HG03571 (cell line): ENCODE measurements around the gene CABP2.
"Not testable (repeated sequence)": the region's sequence is repeated elsewhere in the genome, so short reads cannot be mapped to it uniquely, and the experiment has no call there.

Experiments used
- ATAC-seq: cut with Tn5 transposase; IDR thresholded peaks from one replicate; pipeline ENCODE4 v1.9.1; 2021; ENCODE audit not compliant: unreplicated experiment

CABP2 gene

GRCh38 chr11:67539550-67539949 is 16.3 kb upstream of the CABP2 start:
- no peak for ATAC-seq

GRCh38 chr11:67538823-67539505 is 15.7 kb upstream of the CABP2 start:
- no peak for ATAC-seq

GRCh38 chr11:67538306-67538705 is 15.1 kb upstream of the CABP2 start:
- ATAC-seq = no peak

GRCh38 chr11:67535561-67535960 is 12.3 kb upstream of the CABP2 start:
- ATAC-seq = no peak

- no peak for ATAC-seq
These were observed 10.9 kb upstream of the CABP2 start for GRCh38 chr11:67534070-67534679.

- no peak for ATAC-seq
These were observed 9.6 kb upstream of the CABP2 start for GRCh38 chr11:67532889-67533288.

- no peak for ATAC-seq
These were observed 7.0 kb upstream of the CABP2 start for GRCh38 chr11:67530282-67530592.

GRCh38 chr11:67528376-67528775 is 5.1 kb upstream of the CABP2 start:
- ATAC-seq = no peak

GRCh38 chr11:67525275-67525976 is 2.2 kb upstream of the CABP2 start:
- ATAC-seq = no peak

- no peak for ATAC-seq
These were observed 1.2 kb upstream of the CABP2 start for GRCh38 chr11:67524480-67524808.

GRCh38 chr11:67523556-67524479 is 572 bp upstream of the CABP2 start:
- no peak for ATAC-seq

- no peak for ATAC-seq
These were observed 908 bp downstream of the CABP2 start for GRCh38 chr11:67522338-67522737.

GRCh38 chr11:67521924-67522323 is 1.3 kb downstream of the CABP2 start:
- ATAC-seq = no peak

GRCh38 chr11:67520856-67521824 is 2.1 kb downstream of the CABP2 start:
- ATAC-seq = no peak

GRCh38 chr11:67519726-67520125 is 3.5 kb downstream of the CABP2 start:
- ATAC-seq = no peak

- no peak for ATAC-seq
These were observed 5.3 kb downstream of the CABP2 start for GRCh38 chr11:67517784-67518552.

GRCh38 chr11:67516806-67517205 is 6.4 kb downstream of the CABP2 start:
- no peak for ATAC-seq

- ATAC-seq = no peak
These were observed 9.1 kb downstream of the CABP2 start for GRCh38 chr11:67514116-67514515.

GRCh38 chr11:67511558-67511957 is 11.7 kb downstream of the CABP2 start:
- not testable (repeated sequence) for ATAC-seq

- no peak for ATAC-seq
These were observed 13.3 kb downstream of the CABP2 start for GRCh38 chr11:67510023-67510345.
